Thyroid gland (tissue), 4 donors: ENCODE data around the gene OR2H2. TPM values are rescaled to one million over a fixed set of nuclear protein-coding genes. Genes with fewer than 3 reads are reported as not detected.

Experiments
- DNase-seq, 2 donors: peaks; one replicate each; pipeline ENCODE4 v3.0.0-alpha.2; 2019
- H3K27ac ChIP-seq, 3 donors: fragments of 200-600 bp; sonication (generic); 1 replicate in 2 of 3; 2 replicates in 1 of 3; pipeline ENCODE4 v1.5.1; 2016 to 2019; ENCODE audit warnings: mild to moderate bottlenecking in 1 of 3, moderate library complexity in 1 of 3
- H3K27me3 ChIP-seq: fragments of 200-600 bp; sonication (generic); one replicate; pipeline ENCODE4 v1.5.1; 2019
- H3K36me3 ChIP-seq, 2 donors: fragments of 200-600 bp; sonication (generic); one replicate each; pipeline ENCODE4 v1.5.1; 2016 to 2019
- H3K4me1 ChIP-seq, 2 donors: fragments of 200-600 bp; sonication (generic); one replicate each; pipeline ENCODE4 v1.5.1; 2017 to 2019
- H3K4me3 ChIP-seq, 3 donors: fragments of 200-600 bp; sonication (generic); replicated peaks in 1 of 3; 1 replicate in 2 of 3; 2 replicates in 1 of 3; pipeline ENCODE4 v1.5.1; 2016; ENCODE audit warnings: mild to moderate bottlenecking in 1 of 3
- H3K9me3 ChIP-seq: fragments of 200-600 bp; sonication (generic); one replicate; pipeline ENCODE4 v1.5.1; 2017
- POLR2A ChIP-seq, 2 donors: fragments of 450-650 bp; IDR thresholded peaks; one replicate each; pipeline ENCODE4 v1.6.1; 2017; ENCODE audit warnings: antibody characterized with exemption in 2 of 2, mild to moderate bottlenecking in 2 of 2, moderate library complexity in 1 of 2
- WGBS, 2 donors: methylation state at CpG; one replicate each; pipeline ENCODE4 v1.1.5; 2017; 5-methylcytosine and 5-hydroxymethylcytosine counted together
- intact Hi-C: fragments of 100-400 bp; cut with DNase I; formaldehyde crosslinking; loops from one replicate; pipeline ENCODE4 v1.15.1; 2023
- total RNA-seq, 4 donors: library from RNA; depleted of rRNA; stranded (reverse); fragments of >200 nt; gene quantifications; one replicate each; pipeline ENCODE4 v1.2.3, GENCODE V29; 2016
- TF ChIP-seq, protein P1 (sequence below), 6 experiments: fragments of 200-600 bp in 3 of 6; fragments of 450-650 bp in 3 of 6; sonication (generic) in 3 of 6; IDR thresholded peaks; one replicate each; pipeline ENCODE4 v1.5.1; 2016 to 2019; ENCODE audit warnings: antibody characterized with exemption in 6 of 6, mild to moderate bottlenecking in 2 of 6, inconsistent platforms in 1 of 6, moderate library complexity in 1 of 6

The OR2H2 gene
- total RNA-seq, 4 donors from 2014 or later, result not detected

DNA sequence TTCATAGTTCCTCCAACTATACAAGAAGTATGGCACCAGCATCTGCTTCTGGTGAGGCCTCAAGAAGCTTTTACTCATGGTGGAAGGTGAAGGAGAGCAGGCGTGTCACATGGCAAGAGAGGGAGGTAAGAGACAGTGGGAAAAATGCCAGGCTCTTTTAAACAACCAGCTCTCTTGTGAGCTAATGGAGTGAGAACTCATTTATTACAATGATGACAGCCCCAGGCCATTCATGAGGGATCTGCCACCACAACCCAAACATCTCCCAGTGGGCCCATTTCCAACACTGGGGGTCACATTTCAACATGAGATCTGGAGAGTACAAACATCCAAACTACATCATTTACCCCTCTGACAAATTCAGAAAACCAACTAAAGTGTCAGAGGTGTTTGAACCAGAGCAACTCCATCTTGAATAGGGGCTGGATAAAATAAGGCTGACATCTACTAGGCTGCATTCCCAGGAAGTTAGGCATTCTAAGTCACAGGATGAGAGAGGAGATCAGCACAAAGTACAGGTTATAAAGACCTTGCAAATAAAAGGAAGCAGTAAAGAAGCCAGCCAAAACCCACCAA is 23.2 kb upstream of the OR2H2 start:
- no peak for DNase-seq
- intact Hi-C loops, result no loop called here
- TF ChIP-seq POLR2A (IDR thresholded peaks at IDR 0.05), result no peak
- TF ChIP-seq, protein P1, sequence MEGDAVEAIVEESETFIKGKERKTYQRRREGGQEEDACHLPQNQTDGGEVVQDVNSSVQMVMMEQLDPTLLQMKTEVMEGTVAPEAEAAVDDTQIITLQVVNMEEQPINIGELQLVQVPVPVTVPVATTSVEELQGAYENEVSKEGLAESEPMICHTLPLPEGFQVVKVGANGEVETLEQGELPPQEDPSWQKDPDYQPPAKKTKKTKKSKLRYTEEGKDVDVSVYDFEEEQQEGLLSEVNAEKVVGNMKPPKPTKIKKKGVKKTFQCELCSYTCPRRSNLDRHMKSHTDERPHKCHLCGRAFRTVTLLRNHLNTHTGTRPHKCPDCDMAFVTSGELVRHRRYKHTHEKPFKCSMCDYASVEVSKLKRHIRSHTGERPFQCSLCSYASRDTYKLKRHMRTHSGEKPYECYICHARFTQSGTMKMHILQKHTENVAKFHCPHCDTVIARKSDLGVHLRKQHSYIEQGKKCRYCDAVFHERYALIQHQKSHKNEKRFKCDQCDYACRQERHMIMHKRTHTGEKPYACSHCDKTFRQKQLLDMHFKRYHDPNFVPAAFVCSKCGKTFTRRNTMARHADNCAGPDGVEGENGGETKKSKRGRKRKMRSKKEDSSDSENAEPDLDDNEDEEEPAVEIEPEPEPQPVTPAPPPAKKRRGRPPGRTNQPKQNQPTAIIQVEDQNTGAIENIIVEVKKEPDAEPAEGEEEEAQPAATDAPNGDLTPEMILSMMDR (IDR thresholded peaks at IDR 0.05), result no peak
- Histone ChIP-seq H3K9me3 (no peaks in the 10 kb centered on the region), H3K27ac (no peak overlapping the region), H3K36me3 (no peaks in the 10 kb centered on the region), H3K4me3 (no peak overlapping the region), H3K4me1 (no peaks in the 10 kb centered on the region), H3K27me3 (no peaks in the 10 kb centered on the region)
- WGBS, 2 donors, result 62 to 63% methylated on average over 1 of the region's 1 CpG

DNA sequence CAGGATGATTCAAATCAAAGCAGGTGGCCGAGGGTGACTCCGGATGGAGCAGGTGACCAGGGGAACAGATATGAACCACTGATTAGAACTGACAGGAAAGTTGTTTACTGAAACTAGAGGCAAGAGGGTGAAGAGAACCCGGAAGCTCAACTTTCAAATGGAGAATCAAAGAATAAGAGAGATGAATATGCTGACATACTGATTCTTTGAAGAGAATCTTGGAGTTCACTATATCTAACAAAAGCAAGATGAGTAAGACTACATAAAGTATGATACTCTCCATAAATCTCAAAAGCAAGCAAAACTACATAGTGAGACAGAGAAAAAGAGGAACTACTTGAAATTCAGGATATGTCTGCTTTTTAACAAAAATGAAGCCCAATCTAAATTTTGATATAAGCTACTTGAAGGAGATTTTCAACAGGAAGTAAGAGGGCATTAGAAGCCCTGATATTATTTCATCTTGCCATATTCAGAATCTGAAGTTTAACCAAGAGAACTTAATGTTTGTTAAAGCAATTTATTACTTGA is 21.4 kb upstream of the OR2H2 start:
- Histone ChIP-seq H3K36me3 (no peaks in the 10 kb centered on the region), H3K9me3 (no peaks in the 10 kb centered on the region), H3K4me3 (no peak overlapping the region), H3K27ac (no peak overlapping the region), H3K4me1 (no peaks in the 10 kb centered on the region), H3K27me3 (no peaks in the 10 kb centered on the region)
- intact Hi-C loops, result no loop called here
- WGBS, 2 donors, result 60 to 78% methylated on average over 3 of the region's 3 CpGs
- no peak for DNase-seq
- no peak for TF ChIP-seq POLR2A (IDR thresholded peaks at IDR 0.05)
- TF ChIP-seq, protein P1 (IDR thresholded peaks at IDR 0.05), result no peak

DNA sequence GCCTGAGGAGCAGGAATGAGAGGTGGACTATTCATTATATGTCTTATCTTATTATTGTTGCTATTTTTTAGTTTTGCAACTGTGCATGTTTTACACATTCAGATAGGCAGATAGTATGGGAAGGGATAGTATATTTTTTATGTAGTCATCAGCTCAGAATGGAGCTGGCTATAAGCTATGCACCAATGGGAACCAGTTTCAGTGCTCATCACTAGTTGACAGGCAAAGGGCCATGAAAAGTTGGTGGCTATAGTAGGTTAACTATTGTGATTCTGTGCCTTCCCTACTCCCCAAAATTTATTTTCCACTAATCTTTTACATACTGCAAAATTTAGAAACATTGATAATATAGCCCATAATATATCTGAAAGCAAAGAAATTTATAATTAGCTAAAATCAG is 20.0 kb upstream of the OR2H2 start:
- Histone ChIP-seq H3K36me3 (no peaks in the 10 kb centered on the region), H3K27me3 (no peaks in the 10 kb centered on the region), H3K27ac (no peak overlapping the region), H3K4me3 (no peak overlapping the region), H3K9me3 (no peaks in the 10 kb centered on the region), H3K4me1 (no peaks in the 10 kb centered on the region)
- no peak for TF ChIP-seq POLR2A (IDR thresholded peaks at IDR 0.05)
- TF ChIP-seq, protein P1 (IDR thresholded peaks at IDR 0.05), result no peak
- DNase-seq, result no peak
- intact Hi-C loops, result no loop called here

DNA sequence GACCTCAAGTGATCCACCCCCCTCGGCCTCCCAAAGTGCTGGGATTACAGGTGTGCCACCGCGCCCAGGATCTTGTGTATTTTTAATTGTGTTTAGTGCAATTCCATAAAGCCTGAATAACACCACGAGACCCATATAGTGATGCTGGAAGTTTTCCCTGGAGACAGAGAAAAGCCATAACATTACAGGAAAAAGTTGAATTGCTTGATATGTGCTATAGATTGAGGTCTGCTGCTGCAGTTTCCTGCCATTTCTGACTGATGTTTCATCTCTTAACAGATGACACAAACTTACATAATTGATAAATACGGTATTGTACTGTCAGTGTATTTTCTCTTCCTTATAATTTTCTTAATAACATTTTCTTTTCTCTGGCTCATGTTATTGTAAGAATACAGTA is 18.1 kb upstream of the OR2H2 start:
- no peaks in the 10 kb centered on the region for H3K4me1 ChIP-seq
- TF ChIP-seq, protein P1 (IDR thresholded peaks at IDR 0.05), result no peak
- TF ChIP-seq POLR2A (IDR thresholded peaks at IDR 0.05), result no peak
- 72 to 78% methylated on average over 5 of the region's 5 CpGs for WGBS, 2 donors
- no peaks in the 10 kb centered on the region for H3K9me3 ChIP-seq
- H3K27me3 ChIP-seq, result no peaks in the 10 kb centered on the region
- H3K36me3 ChIP-seq, result no peaks in the 10 kb centered on the region
- no peak overlapping the region for H3K27ac ChIP-seq
- H3K4me3 ChIP-seq, result no peak overlapping the region
- no peak for DNase-seq
- intact Hi-C loops, result no loop called here

DNA sequence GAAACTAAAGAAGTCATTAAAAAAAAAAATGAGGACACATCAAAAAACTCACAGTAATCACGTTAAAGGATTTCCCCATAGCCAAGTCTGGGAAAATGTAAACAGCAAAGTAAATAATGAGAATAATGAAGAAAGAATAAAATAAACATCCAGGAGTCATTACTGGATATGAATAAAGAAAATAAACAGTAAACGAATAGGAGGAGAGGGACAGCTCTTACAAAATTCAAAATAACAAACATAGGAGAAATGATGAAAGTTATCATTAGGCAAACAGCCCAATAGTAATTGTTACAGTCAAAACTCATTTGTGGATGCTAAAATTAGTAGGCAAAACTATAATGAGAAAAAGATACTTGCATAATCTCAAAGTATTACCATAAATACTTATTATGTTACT is 17.4 kb upstream of the OR2H2 start:
- no peaks in the 10 kb centered on the region for H3K9me3 ChIP-seq
- intact Hi-C loops, result no loop called here
- no peaks in the 10 kb centered on the region for H3K4me1 ChIP-seq
- WGBS, 2 donors, result 57 to 62% methylated on average over 2 of the region's 2 CpGs
- no peak overlapping the region for H3K4me3 ChIP-seq
- H3K27me3 ChIP-seq, result no peaks in the 10 kb centered on the region
- DNase-seq, result no peak
- H3K27ac ChIP-seq, result no peak overlapping the region
- H3K36me3 ChIP-seq, result no peaks in the 10 kb centered on the region
- TF ChIP-seq, protein P1 (IDR thresholded peaks at IDR 0.05), result no peak
